ENCODE data around the gene AKAP6.

Gene AKAP6

GRCh38 chr14:32400480-32400879 is 71.4 kb downstream of the AKAP6 start:
- Histone ChIP-seq H3K4me1 (ENCODE audit: control insufficient read depth, insufficient read depth, low read length) (peaks cover 2% of the 10 kb centered on the region), H3K4me3 (ENCODE audit: low read depth, low read length) (no peak overlapping the region), H3K9me3 (ENCODE audit: control insufficient read depth, insufficient read depth, low read length) (no peaks in the 10 kb centered on the region), H3K27me3 (ENCODE audit: control insufficient read depth, insufficient read depth, low read length) (no peaks in the 10 kb centered on the region), H3K9ac (ENCODE audit: low read depth, low read length) (no peak overlapping the region), H3K36me3 (ENCODE audit: control insufficient read depth, insufficient read depth, low read length) (no peaks in the 10 kb centered on the region)

GRCh38 chr14:32403021-32403420 is 73.9 kb downstream of the AKAP6 start:
- Histone ChIP-seq H3K4me1 (ENCODE audit: control insufficient read depth, insufficient read depth, low read length) (peaks cover 2% of the 10 kb centered on the region), H3K9me3 (ENCODE audit: control insufficient read depth, insufficient read depth, low read length) (no peaks in the 10 kb centered on the region), H3K4me3 (ENCODE audit: low read depth, low read length) (no peak overlapping the region), H3K27me3 (ENCODE audit: control insufficient read depth, insufficient read depth, low read length) (no peaks in the 10 kb centered on the region), H3K36me3 (ENCODE audit: control insufficient read depth, insufficient read depth, low read length) (no peaks in the 10 kb centered on the region), H3K9ac (ENCODE audit: low read depth, low read length) (no peak overlapping the region)

GRCh38 chr14:32403688-32404087 is 74.6 kb downstream of the AKAP6 start:
- Histone ChIP-seq H3K4me3 (ENCODE audit: low read depth, low read length) (no peak overlapping the region), H3K36me3 (ENCODE audit: control insufficient read depth, insufficient read depth, low read length) (no peaks in the 10 kb centered on the region), H3K9ac (ENCODE audit: low read depth, low read length) (no peak overlapping the region), H3K27me3 (ENCODE audit: control insufficient read depth, insufficient read depth, low read length) (no peaks in the 10 kb centered on the region), H3K4me1 (ENCODE audit: control insufficient read depth, insufficient read depth, low read length) (peaks cover 2% of the 10 kb centered on the region), H3K9me3 (ENCODE audit: control insufficient read depth, insufficient read depth, low read length) (no peaks in the 10 kb centered on the region)

GRCh38 chr14:32404784-32405573 is 75.9 kb downstream of the AKAP6 start:
- Histone ChIP-seq H3K27me3 (ENCODE audit: control insufficient read depth, insufficient read depth, low read length) (no peaks in the 10 kb centered on the region), H3K36me3 (ENCODE audit: control insufficient read depth, insufficient read depth, low read length) (no peaks in the 10 kb centered on the region), H3K9me3 (ENCODE audit: control insufficient read depth, insufficient read depth, low read length) (no peaks in the 10 kb centered on the region), H3K4me1 (ENCODE audit: control insufficient read depth, insufficient read depth, low read length) (peaks cover under 1% of the 10 kb centered on the region), H3K9ac (ENCODE audit: low read depth, low read length) (no peak overlapping the region), H3K4me3 (ENCODE audit: low read depth, low read length) (no peak overlapping the region)

GRCh38 chr14:32405856-32406255 is 76.8 kb downstream of the AKAP6 start:
- no peaks in the 10 kb centered on the region for H3K27me3 ChIP-seq (ENCODE audit: control insufficient read depth, insufficient read depth, low read length)
- H3K4me3 ChIP-seq (ENCODE audit: low read depth, low read length): no peak overlapping the region
- no peak overlapping the region for H3K9ac ChIP-seq (ENCODE audit: low read depth, low read length)
- H3K9me3 ChIP-seq (ENCODE audit: control insufficient read depth, insufficient read depth, low read length): no peaks in the 10 kb centered on the region
- no peaks in the 10 kb centered on the region for H3K4me1 ChIP-seq (ENCODE audit: control insufficient read depth, insufficient read depth, low read length)
- H3K36me3 ChIP-seq (ENCODE audit: control insufficient read depth, insufficient read depth, low read length): no peaks in the 10 kb centered on the region

GRCh38 chr14:32407130-32407529 is 78.0 kb downstream of the AKAP6 start:
- H3K9me3 ChIP-seq (ENCODE audit: control insufficient read depth, insufficient read depth, low read length): no peaks in the 10 kb centered on the region
- H3K4me3 ChIP-seq (ENCODE audit: low read depth, low read length): no peak overlapping the region
- H3K9ac ChIP-seq (ENCODE audit: low read depth, low read length): no peak overlapping the region
- H3K4me1 ChIP-seq (ENCODE audit: control insufficient read depth, insufficient read depth, low read length): no peaks in the 10 kb centered on the region
- no peaks in the 10 kb centered on the region for H3K36me3 ChIP-seq (ENCODE audit: control insufficient read depth, insufficient read depth, low read length)
- H3K27me3 ChIP-seq (ENCODE audit: control insufficient read depth, insufficient read depth, low read length): no peaks in the 10 kb centered on the region

- H3K9ac ChIP-seq (ENCODE audit: low read depth, low read length): no peak overlapping the region
Observed at GRCh38 chr14:32408018-32408417, 78.9 kb downstream of the AKAP6 start.

GRCh38 chr14:32412103-32412502 is 83.0 kb downstream of the AKAP6 start:
- peaks cover 9% of the 10 kb centered on the region for H3K4me1 ChIP-seq (ENCODE audit: control insufficient read depth, insufficient read depth, low read length)
- no peaks in the 10 kb centered on the region for H3K27me3 ChIP-seq (ENCODE audit: control insufficient read depth, insufficient read depth, low read length)
- no peak overlapping the region for H3K4me3 ChIP-seq (ENCODE audit: low read depth, low read length)
- H3K9me3 ChIP-seq (ENCODE audit: control insufficient read depth, insufficient read depth, low read length): no peaks in the 10 kb centered on the region
- no peaks in the 10 kb centered on the region for H3K36me3 ChIP-seq (ENCODE audit: control insufficient read depth, insufficient read depth, low read length)
- no peak overlapping the region for H3K9ac ChIP-seq (ENCODE audit: low read depth, low read length)

More at GRCh38 chr14:32408018-32408417, 78.9 kb downstream of the AKAP6 start:
- no peak overlapping the region for H3K4me3 ChIP-seq (ENCODE audit: low read depth, low read length)
- H3K36me3 ChIP-seq (ENCODE audit: control insufficient read depth, insufficient read depth, low read length): no peaks in the 10 kb centered on the region
- H3K27me3 ChIP-seq (ENCODE audit: control insufficient read depth, insufficient read depth, low read length): no peaks in the 10 kb centered on the region
- H3K9me3 ChIP-seq (ENCODE audit: control insufficient read depth, insufficient read depth, low read length): no peaks in the 10 kb centered on the region
- peaks cover 5% of the 10 kb centered on the region for H3K4me1 ChIP-seq (ENCODE audit: control insufficient read depth, insufficient read depth, low read length)

- peaks cover 9% of the 10 kb centered on the region for H3K4me1 ChIP-seq (ENCODE audit: control insufficient read depth, insufficient read depth, low read length)
- no peaks in the 10 kb centered on the region for H3K9me3 ChIP-seq (ENCODE audit: control insufficient read depth, insufficient read depth, low read length)
- no peak overlapping the region for H3K9ac ChIP-seq (ENCODE audit: low read depth, low read length)
- H3K4me3 ChIP-seq (ENCODE audit: low read depth, low read length): no peak overlapping the region
- no peaks in the 10 kb centered on the region for H3K36me3 ChIP-seq (ENCODE audit: control insufficient read depth, insufficient read depth, low read length)
- no peaks in the 10 kb centered on the region for H3K27me3 ChIP-seq (ENCODE audit: control insufficient read depth, insufficient read depth, low read length)
Observed at GRCh38 chr14:32412532-32412931, 83.4 kb downstream of the AKAP6 start.

- Histone ChIP-seq H3K4me1 (ENCODE audit: control insufficient read depth, insufficient read depth, low read length) (peaks cover 9% of the 10 kb centered on the region), H3K9ac (ENCODE audit: low read depth, low read length) (no peak overlapping the region), H3K27me3 (ENCODE audit: control insufficient read depth, insufficient read depth, low read length) (no peaks in the 10 kb centered on the region), H3K4me3 (ENCODE audit: low read depth, low read length) (no peak overlapping the region), H3K9me3 (ENCODE audit: control insufficient read depth, insufficient read depth, low read length) (no peaks in the 10 kb centered on the region), H3K36me3 (ENCODE audit: control insufficient read depth, insufficient read depth, low read length) (no peaks in the 10 kb centered on the region)
Observed at GRCh38 chr14:32413967-32414640, 85.0 kb downstream of the AKAP6 start.

GRCh38 chr14:32414808-32415255 is 85.7 kb downstream of the AKAP6 start:
- Histone ChIP-seq H3K9ac (ENCODE audit: low read depth, low read length) (no peak overlapping the region), H3K9me3 (ENCODE audit: control insufficient read depth, insufficient read depth, low read length) (no peaks in the 10 kb centered on the region), H3K27me3 (ENCODE audit: control insufficient read depth, insufficient read depth, low read length) (no peaks in the 10 kb centered on the region), H3K36me3 (ENCODE audit: control insufficient read depth, insufficient read depth, low read length) (no peaks in the 10 kb centered on the region), H3K4me3 (ENCODE audit: low read depth, low read length) (no peak overlapping the region), H3K4me1 (ENCODE audit: control insufficient read depth, insufficient read depth, low read length) (peaks cover 9% of the 10 kb centered on the region)

GRCh38 chr14:32417956-32418552 is 89.0 kb downstream of the AKAP6 start:
- H3K4me3 ChIP-seq (ENCODE audit: low read depth, low read length): no peak overlapping the region
- no peak overlapping the region for H3K9ac ChIP-seq (ENCODE audit: low read depth, low read length)
- no peaks in the 10 kb centered on the region for H3K9me3 ChIP-seq (ENCODE audit: control insufficient read depth, insufficient read depth, low read length)
- H3K27me3 ChIP-seq (ENCODE audit: control insufficient read depth, insufficient read depth, low read length): no peaks in the 10 kb centered on the region
- no peaks in the 10 kb centered on the region for H3K36me3 ChIP-seq (ENCODE audit: control insufficient read depth, insufficient read depth, low read length)
- peaks cover 3% of the 10 kb centered on the region for H3K4me1 ChIP-seq (ENCODE audit: control insufficient read depth, insufficient read depth, low read length)

All from iPS-15b (cell line).